Panc1 (cell line): ENCODE results near the gene LHFPL3. TPM values are rescaled to one million over a fixed set of nuclear protein-coding genes. Genes with fewer than 3 reads are reported as not detected.

Source experiments
- ATAC-seq: fragments of 200-7000 bp; cut with Tn5 transposase; 2 replicates; pipeline ENCODE4 v1.9.1; 2020; ENCODE audit warnings: mild to moderate bottlenecking, moderate library complexity
- BruUV-seq: library from RNA; stranded (reverse); fragments of 400-500 nt; replicated peaks from 2 replicates; lab custom pipeline; 2021; lab: Mats Ljungman, UMichigan
- CTCF ChIA-PET: fragments of 300-600 bp; sonication (Branson Sonifier 250); formaldehyde crosslinking; loops from one replicate; lab custom pipeline; 2022; ENCODE audit warnings: antibody characterized with exemption; lab: Charles Lee
- POLR2A ChIA-PET: fragments of 300-600 bp; sonication (Branson Sonifier 250); formaldehyde crosslinking; loops from one replicate; lab custom pipeline; 2022; ENCODE audit warnings: antibody characterized with exemption; lab: Charles Lee
- DNase-seq: peaks from one replicate; pipeline ENCODE4 v3.0.0-alpha.2; 2010; ENCODE audit warnings: low read depth, low spot score
- H3K27ac ChIP-seq: 2 replicates; pipeline ENCODE4 v1.5.1; 2011; ENCODE audit warnings: mild to moderate bottlenecking, low read length, inconsistent platforms
- H3K27me3 ChIP-seq: fragments of 200-500 bp; sonication (Bioruptor generic); 2 replicates; pipeline ENCODE4 v1.6.0; 2014; ENCODE audit warnings: low read length, inconsistent platforms; ENCODE audit not compliant: control insufficient read depth, insufficient read depth
- H3K36me3 ChIP-seq: fragments of 200-500 bp; sonication (Bioruptor generic); 2 replicates; pipeline ENCODE4 v1.5.1; 2014; ENCODE audit warnings: inconsistent platforms, mild to moderate bottlenecking, low read length, moderate library complexity; ENCODE audit not compliant: control insufficient read depth, insufficient read depth
- H3K4me1 ChIP-seq: 2 replicates; pipeline ENCODE4 v1.5.1; 2011; ENCODE audit warnings: inconsistent platforms, mild to moderate bottlenecking, low read length, moderate library complexity; ENCODE audit not compliant: control insufficient read depth, insufficient read depth
- H3K4me3 ChIP-seq, 2 experiments: 2 replicates each; pipeline ENCODE4 v1.5.1; 2011 to 2012; ENCODE audit warnings: low read depth in 2 of 2, low read length in 2 of 2, mild to moderate bottlenecking in 2 of 2, inconsistent platforms in 1 of 2, moderate library complexity in 1 of 2
- H3K9me3 ChIP-seq: fragments of 200-500 bp; sonication (Bioruptor generic); 2 replicates; pipeline ENCODE4 v1.5.1; 2014; ENCODE audit warnings: low read depth, mild to moderate bottlenecking, inconsistent platforms, low read length, moderate library complexity; ENCODE audit not compliant: control insufficient read depth, insufficient read depth
- CTCF ChIP-seq: fragments of 450-650 bp; IDR thresholded peaks from 2 replicates; pipeline ENCODE4 v1.5.1; 2017; ENCODE audit warnings: mild to moderate bottlenecking
- POLR2AphosphoS5 ChIP-seq: IDR thresholded peaks from 2 replicates; pipeline ENCODE4 v1.6.1; 2012; ENCODE audit warnings: mild to moderate bottlenecking, low read depth, low read length, moderate library complexity
- SIN3A ChIP-seq: IDR thresholded peaks from 2 replicates; pipeline ENCODE4 v1.6.1; 2012; ENCODE audit warnings: low read depth, mild to moderate bottlenecking, low read length, moderate library complexity, borderline replicate concordance; ENCODE audit not compliant: insufficient read depth
- TCF7L2 ChIP-seq: IDR thresholded peaks from 2 replicates; pipeline ENCODE4 v1.6.1; 2011; ENCODE audit warnings: mild to moderate bottlenecking, low read depth, low read length, inconsistent platforms
- in situ Hi-C: cut with HindIII; loops from 2 replicates; pipeline ENCODE4 v1.10.0; 2016; ENCODE audit warnings: low sequenced_read_pairs, low pct_unique_long_range_greater_than_20kb
- intact Hi-C: fragments of 100-400 bp; cut with micrococcal nuclease; formaldehyde crosslinking; loops from one replicate; pipeline ENCODE4 v1.10.0; 2022; ENCODE audit not compliant: unreplicated experiment
- total RNA-seq: library from RNA; stranded (reverse); gene quantifications from one replicate; pipeline ENCODE4 v1.2.1, GENCODE V29; 2021; ENCODE audit not compliant: unreplicated experiment
- TF ChIP-seq, protein P1 (sequence below), 2 experiments: IDR thresholded peaks; 2 replicates each; pipeline ENCODE4 v1.6.1; 2011 to 2012; ENCODE audit warnings: low read depth in 2 of 2, control low read depth in 1 of 2, low read length in 1 of 2, mild to moderate bottlenecking in 1 of 2, moderate library complexity in 1 of 2; ENCODE audit not compliant: insufficient read depth in 1 of 2

The LHFPL3 gene
- total RNA-seq, 1 experiment from 2014 or later, result not detected

GRCh38 chr7:104679085-104679484 is 350.7 kb downstream of the LHFPL3 start:
- TF ChIP-seq, protein P1, sequence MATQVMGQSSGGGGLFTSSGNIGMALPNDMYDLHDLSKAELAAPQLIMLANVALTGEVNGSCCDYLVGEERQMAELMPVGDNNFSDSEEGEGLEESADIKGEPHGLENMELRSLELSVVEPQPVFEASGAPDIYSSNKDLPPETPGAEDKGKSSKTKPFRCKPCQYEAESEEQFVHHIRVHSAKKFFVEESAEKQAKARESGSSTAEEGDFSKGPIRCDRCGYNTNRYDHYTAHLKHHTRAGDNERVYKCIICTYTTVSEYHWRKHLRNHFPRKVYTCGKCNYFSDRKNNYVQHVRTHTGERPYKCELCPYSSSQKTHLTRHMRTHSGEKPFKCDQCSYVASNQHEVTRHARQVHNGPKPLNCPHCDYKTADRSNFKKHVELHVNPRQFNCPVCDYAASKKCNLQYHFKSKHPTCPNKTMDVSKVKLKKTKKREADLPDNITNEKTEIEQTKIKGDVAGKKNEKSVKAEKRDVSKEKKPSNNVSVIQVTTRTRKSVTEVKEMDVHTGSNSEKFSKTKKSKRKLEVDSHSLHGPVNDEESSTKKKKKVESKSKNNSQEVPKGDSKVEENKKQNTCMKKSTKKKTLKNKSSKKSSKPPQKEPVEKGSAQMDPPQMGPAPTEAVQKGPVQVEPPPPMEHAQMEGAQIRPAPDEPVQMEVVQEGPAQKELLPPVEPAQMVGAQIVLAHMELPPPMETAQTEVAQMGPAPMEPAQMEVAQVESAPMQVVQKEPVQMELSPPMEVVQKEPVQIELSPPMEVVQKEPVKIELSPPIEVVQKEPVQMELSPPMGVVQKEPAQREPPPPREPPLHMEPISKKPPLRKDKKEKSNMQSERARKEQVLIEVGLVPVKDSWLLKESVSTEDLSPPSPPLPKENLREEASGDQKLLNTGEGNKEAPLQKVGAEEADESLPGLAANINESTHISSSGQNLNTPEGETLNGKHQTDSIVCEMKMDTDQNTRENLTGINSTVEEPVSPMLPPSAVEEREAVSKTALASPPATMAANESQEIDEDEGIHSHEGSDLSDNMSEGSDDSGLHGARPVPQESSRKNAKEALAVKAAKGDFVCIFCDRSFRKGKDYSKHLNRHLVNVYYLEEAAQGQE (IDR thresholded peaks at IDR 0.05; ENCODE audit: insufficient read depth in 1 of 2, low read depth in 2 of 2, low read length in 1 of 2), result no peak
- TF ChIP-seq POLR2AphosphoS5, result no peak
- TF ChIP-seq SIN3A, result no peak
- TF ChIP-seq TCF7L2, result no peak
- no peak for TF ChIP-seq CTCF
- in situ Hi-C loops (no loop called here), intact Hi-C loops (no loop called here)
- no peak overlapping the region for H3K27ac ChIP-seq
- peaks cover 5% of the 10 kb centered on the region for H3K27me3 ChIP-seq
- no peak for DNase-seq
- no peak overlapping the region for H3K4me3 ChIP-seq
- CTCF ChIA-PET, result no interaction called here
- BruUV-seq, result no TSS peak
- no peaks in the 10 kb centered on the region for H3K4me1 ChIP-seq
- ATAC-seq, result no peak
- H3K36me3 ChIP-seq, result no peaks in the 10 kb centered on the region
- no peaks in the 10 kb centered on the region for H3K9me3 ChIP-seq
- POLR2A ChIA-PET, result no interaction called here

- ATAC-seq (no peak), DNase-seq (no peak)
- no peaks in the 10 kb centered on the region for H3K9me3 ChIP-seq
- H3K27me3 ChIP-seq, result no peaks in the 10 kb centered on the region; the same call in 1 of the 2 replicates
- in situ Hi-C loops (no loop called here), intact Hi-C loops (no loop called here)
- H3K36me3 ChIP-seq, result no peaks in the 10 kb centered on the region
- no peak overlapping the region for H3K27ac ChIP-seq
- no TSS peak for BruUV-seq
- TF ChIP-seq TCF7L2 (no peak), SIN3A (no peak), POLR2AphosphoS5 (no peak), CTCF (no peak)
- TF ChIP-seq, protein P1 (IDR thresholded peaks at IDR 0.05; ENCODE audit: insufficient read depth in 1 of 2, low read depth in 2 of 2, low read length in 1 of 2), result no peak
- no peaks in the 10 kb centered on the region for H3K4me1 ChIP-seq
- H3K4me3 ChIP-seq, result no peak overlapping the region
- CTCF ChIA-PET, result no interaction called here
- POLR2A ChIA-PET, result no interaction called here
These were observed 357.9 kb downstream of the LHFPL3 start for GRCh38 chr7:104686286-104686685.
